HK-2 (cell line): ENCODE results near the gene ZNF570.

Source experiments
- DNase-seq: peaks from one replicate; pipeline ENCODE4 v3.0.0-alpha.2; 2018; ENCODE audit not compliant: unreplicated experiment

ZNF570 gene

DNA sequence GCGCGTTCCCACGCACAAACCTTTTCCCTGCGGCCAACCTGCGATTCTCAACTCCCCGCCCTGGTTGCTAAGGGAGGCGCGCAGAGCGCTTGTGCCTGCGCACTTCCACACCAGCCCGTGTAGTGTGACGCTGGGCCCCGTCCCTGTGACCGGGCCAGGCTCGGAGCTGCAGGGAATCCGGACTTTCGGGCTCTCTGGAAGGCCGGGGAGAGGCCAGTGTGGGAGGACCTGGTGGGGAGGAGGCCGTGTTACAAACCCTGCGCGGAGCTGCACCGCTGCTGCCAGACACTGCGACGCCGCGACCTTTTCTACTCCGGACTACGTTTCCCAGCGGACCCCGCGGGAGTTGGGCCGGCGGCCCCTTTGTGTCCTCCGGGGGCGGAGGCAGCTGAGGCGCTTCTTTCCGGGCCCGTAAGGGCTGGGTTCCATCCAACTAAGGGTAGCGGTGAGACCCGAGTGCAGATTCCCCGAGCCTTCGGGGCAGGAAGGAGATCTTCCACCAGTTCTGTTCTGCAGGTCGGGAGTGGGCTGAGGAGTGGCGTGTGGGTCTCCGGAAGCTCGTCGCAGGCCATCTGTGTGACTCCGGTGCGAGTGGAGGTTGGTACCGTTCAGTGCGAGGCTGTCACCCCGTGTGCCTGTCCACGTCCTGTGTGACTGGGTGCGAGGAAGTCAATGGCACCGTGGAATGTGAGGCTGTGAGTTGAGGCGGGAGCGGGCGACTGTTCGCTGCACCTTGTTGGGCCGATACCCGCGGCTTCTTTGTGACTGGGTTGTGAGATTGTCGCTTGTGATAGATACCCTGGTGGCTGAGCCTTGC is at the start of gene ZNF570:
Gene ZNF570 (plus strand): TSS at position 396 of the 817 bp plus-strand sequence. CDS start 999 bp downstream, outside the sequence.
- peak; percentile 77 for DNase-seq

GRCh38 chr19:37452500-37453245 is 16.5 kb upstream of the ZNF570 start:
- no peak for DNase-seq

GRCh38 chr19:37466277-37466797 is 2.8 kb upstream of the ZNF570 start:
- DNase-seq, result no peak

GRCh38 chr19:37466798-37467607 is 2.2 kb upstream of the ZNF570 start, which contains the start of gene ZNF569:
ZNF569 (minus strand) TSS chr19:37467444; CDS start chr19:37444921, 22,523 bp downstream.
- DNase-seq, result peak; percentile 85

- no peak for DNase-seq
Observed at GRCh38 chr19:37467608-37468090, 1.5 kb upstream of the ZNF570 start.

DNA sequence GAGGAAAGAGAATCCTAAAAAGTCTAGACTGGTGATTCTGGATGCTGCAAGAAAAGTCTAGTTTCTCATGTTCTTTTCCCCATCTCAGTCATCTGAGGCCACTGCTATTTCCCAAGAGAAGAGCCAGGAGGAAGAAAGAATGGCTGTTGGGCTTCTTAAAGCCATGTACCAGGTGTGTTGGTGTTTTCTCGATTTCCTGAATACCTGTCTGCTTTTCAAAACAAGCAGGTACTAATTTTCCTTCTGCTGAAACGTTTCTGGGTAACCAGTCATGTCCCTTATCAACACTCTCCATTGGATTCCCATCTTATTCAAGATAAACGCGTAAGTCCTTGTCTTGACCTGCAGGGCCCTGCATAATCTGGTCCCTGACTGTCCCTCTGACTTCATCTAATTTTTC is 1.1 kb downstream of the ZNF570 start:
- DNase-seq, result no peak

- no peak for DNase-seq
Observed at GRCh38 chr19:37472165-37472564, 3.0 kb downstream of the ZNF570 start.

GRCh38 chr19:37484406-37485168 is 15.4 kb downstream of the ZNF570 start:
- DNase-seq, result no peak

DNA sequence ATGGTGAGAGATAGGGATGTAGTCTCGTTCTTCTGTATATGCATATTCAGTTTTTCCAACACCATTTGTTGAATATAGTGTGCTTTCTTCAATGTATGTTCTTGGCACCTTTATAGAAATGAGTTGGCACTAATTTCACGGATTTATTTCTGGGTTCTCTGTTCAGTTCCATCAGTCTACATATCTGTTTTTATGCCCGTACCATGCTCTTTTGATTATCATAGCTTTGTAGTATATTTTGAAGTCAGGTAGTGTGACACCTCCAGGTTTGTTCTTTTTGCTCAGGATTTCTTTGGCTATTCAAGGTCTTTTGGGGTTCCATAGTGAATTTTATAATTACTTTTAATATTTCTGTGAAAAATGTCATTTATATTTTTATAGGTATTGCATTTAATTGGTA is 23.1 kb downstream of the ZNF570 start:
- no peak for DNase-seq

DNA sequence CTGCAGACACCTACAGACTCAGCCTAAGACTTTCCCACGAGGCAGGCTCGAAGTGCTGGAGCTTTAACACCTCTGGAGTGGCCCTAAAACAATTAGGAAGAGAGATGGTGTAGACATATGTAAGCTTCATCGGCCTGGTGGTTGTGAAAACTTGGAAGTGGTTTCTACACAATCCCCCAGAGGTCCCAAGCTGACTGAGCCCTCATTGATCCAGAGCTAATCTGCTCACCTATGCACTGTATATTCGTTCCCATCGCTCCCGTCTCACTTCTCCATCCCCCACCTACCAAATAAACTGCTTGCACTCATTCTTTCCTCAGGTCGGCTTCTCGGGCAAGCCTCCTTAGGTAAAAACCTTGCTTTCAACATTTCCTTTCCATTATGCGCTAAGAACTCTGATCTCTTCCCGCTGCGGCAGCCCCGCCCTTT is 36.8 kb downstream of the ZNF570 start:
- DNase-seq, result no peak

DNA sequence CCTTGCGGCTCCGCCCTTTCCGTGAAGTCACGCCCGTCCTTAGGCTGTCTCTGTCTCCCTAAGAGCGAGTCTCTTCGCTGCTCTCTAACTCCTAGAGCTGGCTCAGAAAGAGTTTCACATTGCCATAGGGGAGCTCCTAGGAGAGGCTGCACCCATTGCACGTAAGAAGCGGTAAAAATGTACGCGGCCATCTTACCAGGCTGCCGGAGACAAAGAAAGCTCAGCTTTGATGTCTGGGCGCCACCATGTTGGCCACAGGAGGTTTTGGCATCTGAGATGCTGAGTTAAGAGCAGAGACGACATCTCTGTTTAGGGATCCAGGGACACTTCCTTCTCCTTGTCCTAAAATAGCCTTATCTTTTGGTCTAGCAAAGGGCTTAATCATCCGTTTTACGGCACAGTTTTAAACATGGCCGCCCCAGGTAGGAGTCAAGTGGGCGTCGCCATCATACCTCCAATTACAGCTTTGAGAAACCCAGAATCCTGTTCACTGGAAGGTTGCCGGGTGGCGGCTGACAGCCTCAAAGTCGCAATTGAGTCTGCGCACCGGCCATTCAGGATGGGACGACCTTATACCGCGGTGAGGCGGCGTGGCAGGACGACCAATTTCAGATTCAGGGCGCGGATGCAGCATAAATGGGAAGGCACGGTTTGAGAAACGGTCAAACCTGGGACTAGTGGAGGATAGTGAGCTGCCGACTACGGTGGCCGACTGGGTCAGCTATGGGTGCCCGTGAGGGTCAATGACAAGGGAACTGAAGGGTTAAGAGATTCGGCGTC is 37.4 kb downstream of the ZNF570 start, which contains the start of gene ZNF793:
Gene ZNF793 (plus strand): TSS at position 553 of the 780 bp plus-strand sequence. CDS start 16,501 bp downstream, outside the sequence.
- DNase-seq, result peak; percentile 74

GRCh38 chr19:37507167-37507464 is 38.0 kb downstream of the ZNF570 start:
- no peak for DNase-seq

DNA sequence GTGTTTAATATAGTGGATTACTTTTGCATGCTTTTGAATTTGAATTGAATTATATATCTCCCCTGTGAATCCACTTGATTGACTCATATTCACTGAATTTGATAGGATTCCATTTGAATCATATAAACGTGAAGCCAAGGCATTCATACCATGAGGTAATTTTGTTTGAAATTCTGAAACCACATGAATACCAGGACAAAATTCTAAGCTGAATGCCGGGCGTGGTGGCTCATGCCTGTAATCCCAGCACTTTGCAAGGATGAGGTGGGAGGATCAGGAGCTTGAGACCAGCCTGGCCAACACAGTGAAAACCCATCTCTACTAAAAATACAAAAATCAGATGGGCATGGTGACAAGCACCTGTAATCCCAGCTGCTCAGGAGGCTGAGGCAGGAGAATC is 42.0 kb downstream of the ZNF570 start:
- no peak for DNase-seq

- no peak for DNase-seq
Observed at GRCh38 chr19:37511821-37512220, 42.7 kb downstream of the ZNF570 start.

DNA sequence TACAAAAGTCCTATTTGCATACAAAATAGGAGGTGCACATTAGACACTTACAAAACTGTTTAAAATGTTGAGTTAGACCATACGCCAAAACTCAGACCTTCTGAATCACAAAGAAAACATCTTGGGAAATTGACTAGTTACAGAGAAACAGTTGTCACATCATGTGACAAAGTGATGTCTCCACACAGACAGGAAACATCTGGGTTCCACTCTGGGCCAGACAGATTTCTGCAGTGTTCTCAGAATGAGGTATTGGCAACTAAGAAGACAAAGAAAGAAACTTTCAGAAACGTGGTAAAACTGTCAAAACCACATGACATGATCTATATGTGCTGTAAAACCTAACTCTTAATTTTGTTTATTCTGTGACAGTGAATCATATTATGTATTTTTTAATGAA is 44.2 kb downstream of the ZNF570 start:
- no peak for DNase-seq

DNA sequence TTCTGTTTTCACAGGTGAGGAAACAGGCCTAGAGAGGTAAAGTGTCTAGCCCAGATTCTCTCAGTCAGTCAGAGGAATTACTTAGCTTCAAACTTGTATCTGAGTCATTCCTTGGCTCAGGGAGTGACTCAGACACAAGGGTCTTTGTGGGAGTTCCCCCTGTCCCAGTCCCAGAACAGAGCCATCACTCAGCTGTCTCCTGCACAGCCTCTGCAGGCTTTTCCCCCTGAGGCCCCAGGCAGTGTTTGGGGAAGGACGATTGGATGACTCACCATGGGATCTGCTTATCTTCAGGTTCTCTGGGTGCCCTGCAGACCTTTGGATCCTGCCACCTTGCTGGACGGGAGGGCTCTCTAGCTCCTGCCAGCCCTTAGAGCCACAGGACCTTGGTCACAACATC is 50.7 kb downstream of the ZNF570 start:
- DNase-seq, result peak; percentile 57

- DNase-seq, result no peak
Observed at GRCh38 chr19:37537391-37537947, 68.3 kb downstream of the ZNF570 start.
